Superior temporal gyrus (tissue), 1 donor: Measurements from ENCODE around the gene TNRC6A.
"Not testable (repeated sequence)": the region's sequence is repeated elsewhere in the genome, so short reads cannot be mapped to it uniquely, and the experiment has no call there.

Experiments used
- DNase-seq: peaks from one replicate; pipeline ENCODE4 v3.0.0-alpha.2; 2016; ENCODE audit errors: extremely low spot score

TNRC6A gene

GRCh38 chr16:24845726-24846547 is 116.5 kb downstream of the TNRC6A start, which contains the start of gene SLC5A11:
TSS of gene SLC5A11 (plus strand) at chr16:24845963. CDS start at chr16:24858644, 12,681 bp downstream.
- no peak for DNase-seq

DNA sequence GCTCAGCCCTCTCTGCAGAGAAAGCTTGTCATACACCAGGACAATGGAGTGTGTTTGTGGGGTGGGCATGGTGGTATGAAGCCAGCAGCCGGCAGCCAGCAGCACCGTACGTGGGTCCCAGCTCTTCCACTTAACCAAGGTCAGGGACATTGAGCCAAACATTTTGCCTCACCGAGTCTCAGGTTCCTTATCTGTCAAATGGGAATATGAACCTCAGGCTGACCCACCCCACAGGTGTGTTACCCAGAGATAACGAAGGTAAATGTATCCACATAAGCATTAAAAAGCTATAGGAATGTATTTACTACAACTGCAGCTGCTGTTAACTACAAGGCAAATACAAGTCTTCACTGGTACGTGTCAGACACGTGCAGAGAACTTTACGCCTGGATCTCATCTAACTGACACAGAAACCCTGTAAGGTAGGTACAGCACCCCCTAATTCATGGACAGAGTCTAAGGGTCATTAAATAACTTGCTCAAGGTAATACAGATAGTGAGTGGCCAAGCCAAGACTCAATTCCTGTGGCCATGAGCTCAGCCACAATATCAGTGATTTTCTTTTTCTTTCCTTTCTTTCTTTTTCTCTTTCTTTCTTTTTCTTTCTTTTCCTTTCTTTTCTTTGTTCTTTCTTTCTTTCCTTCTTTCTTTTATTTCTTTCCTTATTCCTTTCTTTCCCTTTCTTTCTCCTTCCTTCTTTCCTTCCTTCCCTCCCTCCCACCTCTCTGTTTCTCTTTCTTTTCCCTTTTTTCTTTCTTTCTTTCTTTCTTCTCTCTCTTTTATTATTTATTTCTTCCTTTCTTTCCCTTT is 117.3 kb downstream of the TNRC6A start:
- no peak for DNase-seq

DNA sequence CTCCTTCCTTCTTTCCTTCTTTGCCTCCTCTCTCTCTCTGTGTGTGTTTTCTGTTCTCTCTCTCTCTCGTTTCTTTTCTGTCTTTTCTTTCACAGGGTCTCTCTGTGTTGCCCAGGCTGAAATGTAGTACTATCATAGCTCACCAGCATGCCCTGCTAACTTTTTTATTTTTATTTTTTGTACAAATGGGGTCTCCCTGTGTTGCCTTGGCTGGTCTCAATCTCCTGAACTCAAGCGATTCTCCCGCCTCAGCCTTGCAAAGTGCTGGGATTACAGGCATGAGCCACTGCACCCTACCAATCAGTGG is 117.9 kb downstream of the TNRC6A start:
- no peak for DNase-seq

GRCh38 chr16:24848065-24848464 is 118.6 kb downstream of the TNRC6A start:
- DNase-seq, result no peak

- DNase-seq, result no peak
Observed at GRCh38 chr16:24849641-24850040, 120.2 kb downstream of the TNRC6A start.

- no peak for DNase-seq
Observed at GRCh38 chr16:24850289-24850938, 121.0 kb downstream of the TNRC6A start.

DNA sequence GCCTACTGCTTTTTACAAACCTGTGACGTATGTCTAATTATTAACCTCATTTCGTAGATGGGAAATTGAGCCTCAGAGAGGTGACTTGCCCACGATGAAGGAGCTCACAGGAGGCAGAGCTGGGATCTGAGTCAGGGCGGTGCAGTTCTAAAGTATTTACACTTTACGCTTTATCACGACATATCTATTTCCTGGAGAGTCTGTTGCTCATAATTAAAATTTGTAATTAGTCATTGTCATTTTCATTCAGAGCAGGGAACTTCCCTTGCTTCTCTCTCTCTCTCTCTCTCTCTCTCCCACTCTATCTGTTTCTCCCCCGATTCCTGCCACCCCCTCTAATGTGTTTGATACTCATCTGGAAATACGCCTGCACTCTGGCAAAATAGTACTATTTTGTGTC is 122.2 kb downstream of the TNRC6A start:
- peak; percentile 53 for DNase-seq

DNA sequence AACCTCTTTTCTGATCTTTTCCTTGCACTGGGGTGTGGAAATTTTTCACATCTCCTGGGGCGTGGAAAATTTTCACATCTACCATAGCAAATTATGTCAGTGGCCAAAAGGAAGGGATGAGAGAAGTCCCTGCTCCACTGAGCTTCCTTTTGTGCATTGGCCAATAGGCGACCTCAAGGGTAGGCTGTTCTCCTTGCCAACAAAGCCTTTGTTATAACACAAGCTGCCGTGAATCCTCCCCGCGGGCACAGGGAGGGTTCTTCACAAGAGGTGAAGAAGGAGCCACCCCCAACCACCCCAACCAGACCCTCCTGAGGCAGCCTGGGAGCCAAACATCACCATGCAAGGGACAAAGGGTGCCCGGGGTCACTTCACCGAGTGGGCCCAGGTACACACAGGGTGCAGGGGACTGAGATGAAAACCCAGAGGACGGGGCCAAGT is 122.8 kb downstream of the TNRC6A start:
- peak; percentile 74 for DNase-seq

DNA sequence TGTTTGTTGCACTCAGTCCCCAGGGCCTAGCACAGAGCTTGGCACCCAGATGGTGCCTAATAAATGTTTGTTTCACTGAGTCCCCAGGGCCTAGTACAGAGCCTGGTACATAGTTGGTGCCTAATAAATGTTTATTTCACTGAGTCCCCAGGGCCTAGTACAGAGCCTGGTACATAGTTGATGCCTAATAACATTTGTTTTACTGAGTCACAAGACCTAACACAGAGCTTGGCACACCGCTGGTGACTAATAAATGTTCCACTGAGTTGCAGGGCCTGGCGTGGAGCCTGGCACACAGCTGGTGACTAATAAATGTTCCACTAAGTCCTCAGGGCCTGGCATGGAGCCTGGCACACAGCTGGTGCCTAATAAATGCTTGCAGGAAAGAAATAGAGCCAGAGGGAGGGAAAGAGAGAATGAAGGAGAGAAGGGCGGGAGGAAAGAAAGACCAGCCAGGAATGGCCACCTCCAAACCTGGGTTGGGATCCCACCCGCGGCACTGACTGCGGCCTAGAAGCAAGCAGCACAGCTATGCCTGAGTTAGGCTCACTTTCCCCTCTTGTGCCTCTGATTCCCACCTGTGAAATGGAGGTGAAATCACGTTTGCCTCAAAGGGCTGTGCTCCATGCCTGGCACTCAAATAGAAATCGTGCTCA is 123.8 kb downstream of the TNRC6A start:
- DNase-seq, result no peak

DNA sequence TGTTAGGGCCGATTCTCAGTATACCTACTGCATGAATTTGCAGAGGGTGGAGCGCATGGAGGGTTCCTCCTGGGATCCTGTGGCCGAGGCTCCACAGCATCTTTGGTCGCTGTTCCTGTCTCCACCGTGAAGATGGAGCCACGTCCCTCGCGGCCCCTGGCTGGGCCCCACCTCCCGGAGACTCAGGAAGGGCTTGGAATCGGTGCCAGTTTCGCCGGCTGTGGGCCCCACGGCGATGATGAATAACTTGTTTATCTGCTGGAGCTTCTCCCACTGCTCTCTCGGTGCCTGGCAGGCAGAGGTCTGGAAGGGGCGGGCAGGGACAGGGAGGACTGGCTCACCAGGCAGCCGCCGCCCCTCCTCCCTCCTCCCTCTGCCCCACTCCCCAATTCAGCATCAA is 124.4 kb downstream of the TNRC6A start:
- DNase-seq, result peak; percentile 93

DNA sequence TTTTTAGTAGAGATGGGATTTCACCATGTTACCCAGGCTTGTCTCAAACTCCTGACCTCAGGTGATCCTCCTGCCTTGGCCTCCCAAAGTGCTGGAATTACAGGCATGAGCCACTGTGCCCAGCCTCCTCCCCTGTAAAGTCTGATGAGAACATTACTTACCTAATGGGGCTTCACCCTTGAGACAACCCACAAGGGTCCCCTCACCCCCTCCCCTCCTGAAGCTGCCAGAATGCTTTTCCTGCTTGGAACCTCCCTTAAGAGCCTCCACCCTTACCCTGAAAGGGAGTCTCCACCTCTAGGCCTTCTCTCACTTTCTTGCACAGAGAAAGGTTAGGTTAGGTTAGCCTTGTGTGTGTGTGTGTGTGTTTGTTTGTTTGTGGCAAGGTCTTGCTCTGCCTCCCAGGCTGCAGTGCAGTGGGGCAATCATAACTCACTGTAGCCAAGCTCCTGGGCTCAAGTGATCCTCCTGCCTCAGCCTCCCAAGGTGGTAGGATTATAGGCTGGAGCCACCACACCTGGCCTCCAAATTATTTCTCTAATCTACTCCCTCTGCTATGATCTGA is 125.2 kb downstream of the TNRC6A start:
- no peak for DNase-seq

- no peak for DNase-seq
Observed at GRCh38 chr16:24855678-24856077, 126.2 kb downstream of the TNRC6A start.

GRCh38 chr16:24856871-24857270 is 127.4 kb downstream of the TNRC6A start:
- not testable (repeated sequence) for DNase-seq

DNA sequence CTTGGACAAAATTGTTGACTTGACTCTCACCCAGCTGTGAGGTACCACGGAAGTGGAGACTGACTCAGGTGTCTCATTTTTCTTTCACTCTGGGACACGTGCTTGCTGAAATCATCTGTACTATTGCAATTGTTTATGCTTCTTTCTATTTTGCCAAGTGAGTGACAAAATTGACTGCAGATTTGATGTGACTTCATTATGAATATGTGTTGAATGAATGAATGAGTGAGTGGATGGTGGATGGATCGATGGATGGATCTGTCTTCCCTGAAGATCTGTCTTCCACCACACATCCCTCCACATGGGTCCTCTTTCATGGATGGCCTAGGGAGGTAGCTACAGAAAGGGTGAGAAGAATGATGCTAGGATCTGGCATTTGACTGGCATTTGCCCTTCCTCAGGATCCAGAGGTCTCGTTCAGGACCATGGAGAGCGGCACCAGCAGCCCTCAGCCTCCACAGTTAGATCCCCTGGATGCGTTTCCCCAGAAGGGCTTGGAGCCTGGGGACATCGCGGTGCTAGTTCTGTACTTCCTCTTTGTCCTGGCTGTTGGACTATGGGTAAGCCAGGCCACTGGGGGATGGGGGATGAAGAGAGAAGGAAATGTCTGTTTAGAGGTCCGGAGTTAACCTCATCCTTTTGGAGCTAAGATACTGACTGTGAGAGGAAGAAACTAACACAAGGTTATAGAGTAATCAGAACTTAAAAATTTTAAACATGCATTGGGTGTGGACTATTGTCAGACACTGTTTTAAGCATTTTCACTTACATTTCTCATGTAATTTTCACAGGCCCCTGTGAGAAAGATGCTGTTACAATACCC is 129.0 kb downstream of the TNRC6A start:
- no peak for DNase-seq

- no peak for DNase-seq
Observed at GRCh38 chr16:24861461-24861860, 132.0 kb downstream of the TNRC6A start.

DNA sequence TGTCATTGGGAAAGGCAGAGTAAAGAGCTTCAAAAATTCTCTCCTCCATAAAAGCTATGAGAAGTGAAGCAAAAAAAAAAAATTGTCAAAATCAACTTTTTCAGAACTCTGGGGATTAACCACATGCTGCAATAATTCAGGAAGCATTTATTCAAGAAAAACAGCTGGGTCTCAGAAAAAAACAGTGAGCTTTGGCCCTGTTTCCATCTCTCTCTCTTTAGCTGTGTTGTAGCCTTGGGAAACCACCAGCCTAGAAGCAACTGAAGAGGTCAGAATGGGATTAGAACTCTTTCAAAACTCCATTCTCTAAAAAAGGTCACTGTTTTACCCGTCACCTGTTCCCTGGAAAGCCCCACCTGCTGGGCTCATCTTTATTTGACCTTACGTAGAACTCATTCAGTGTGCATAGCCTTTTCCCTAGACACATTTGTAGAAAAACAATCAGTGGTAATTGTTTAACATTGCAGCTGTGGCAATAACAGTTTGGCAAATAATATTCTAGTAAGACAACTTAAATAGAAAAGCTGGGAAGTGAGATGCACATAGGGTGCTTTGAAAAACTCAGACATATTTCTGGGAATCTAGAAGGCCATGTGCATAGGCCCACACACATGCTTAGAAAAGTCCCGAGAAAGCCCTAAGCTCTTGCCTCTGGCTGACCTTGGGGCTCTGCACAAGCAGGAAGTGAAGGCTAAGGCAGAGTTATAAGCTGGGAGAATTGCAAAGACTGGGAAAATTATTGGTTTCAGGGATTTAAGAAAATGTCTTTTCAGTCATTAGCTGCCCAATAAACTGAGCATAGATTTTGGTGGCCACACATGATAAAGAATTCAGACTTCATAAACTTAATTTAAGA is 134.4 kb downstream of the TNRC6A start:
- DNase-seq, result no peak

- no peak for DNase-seq
Observed at GRCh38 chr16:24869033-24869432, 139.6 kb downstream of the TNRC6A start.

- no peak for DNase-seq
Observed at GRCh38 chr16:24871891-24872290, 142.4 kb downstream of the TNRC6A start.

GRCh38 chr16:24873028-24873427 is 143.6 kb downstream of the TNRC6A start:
- DNase-seq, result no peak

DNA sequence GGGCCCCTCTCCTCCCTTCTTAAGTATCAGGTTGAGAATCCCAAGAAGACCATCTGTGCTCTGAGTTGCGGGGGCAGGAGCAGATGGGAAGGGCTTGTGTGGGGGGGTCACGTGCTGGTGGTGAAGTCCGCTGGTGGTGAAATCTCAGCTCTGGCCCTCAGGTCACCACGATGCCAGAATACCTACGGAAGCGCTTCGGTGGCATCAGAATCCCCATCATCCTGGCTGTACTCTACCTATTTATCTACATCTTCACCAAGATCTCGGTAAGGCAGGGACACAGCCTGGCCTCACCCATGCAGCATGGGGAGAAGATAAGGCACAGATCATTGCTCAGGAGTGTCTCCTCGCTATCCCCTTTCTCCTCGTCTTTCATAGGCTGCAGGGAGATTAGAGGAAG is 146.0 kb downstream of the TNRC6A start:
- DNase-seq, result no peak
